Osteocyte (in vitro differentiated cells): Measurements from ENCODE around the gene SLC39A7. TPM values are rescaled to one million over a fixed set of nuclear protein-coding genes. Genes with fewer than 3 reads are reported as not detected.

ENCODE experiments used
- DNase-seq: peaks from one replicate; pipeline ENCODE4 v3.0.0; 2021; ENCODE audit warnings: mixed read lengths; ENCODE audit not compliant: unreplicated experiment; ENCODE audit errors: extremely low spot score
- H3K27ac Mint-ChIP-seq: one replicate; pipeline ENCODE4 v1.8.0; 2021; ENCODE audit warnings: mild to moderate bottlenecking, mixed read lengths; ENCODE audit not compliant: unreplicated experiment
- H3K27me3 Mint-ChIP-seq: one replicate; pipeline ENCODE4 v1.8.0; 2021; ENCODE audit warnings: mixed read lengths; ENCODE audit not compliant: unreplicated experiment
- H3K36me3 Mint-ChIP-seq: one replicate; pipeline ENCODE4 v1.8.0; 2021; ENCODE audit warnings: mixed read lengths; ENCODE audit not compliant: unreplicated experiment
- H3K4me1 Mint-ChIP-seq: one replicate; pipeline ENCODE4 v1.8.0; 2021; ENCODE audit warnings: mixed read lengths; ENCODE audit not compliant: unreplicated experiment
- H3K4me3 Mint-ChIP-seq: one replicate; pipeline ENCODE4 v1.8.0; 2021; ENCODE audit warnings: mild to moderate bottlenecking, moderate library complexity, mixed read lengths; ENCODE audit not compliant: unreplicated experiment
- H3K9me3 Mint-ChIP-seq: one replicate; pipeline ENCODE4 v1.8.0; 2021; ENCODE audit warnings: mixed read lengths; ENCODE audit not compliant: unreplicated experiment
- microRNA-seq: library from miRNA; unstranded; fragments of <30 nt; microRNA quantifications from one replicate; pipeline ENCODE4 v1.1.0, GENCODE V29; 2020; ENCODE audit not compliant: unreplicated experiment
- total RNA-seq: library from RNA; stranded (reverse); gene quantifications from 2 replicates; pipeline ENCODE4 v1.2.1, GENCODE V29; 2021
- TF ChIP-seq, protein P1 (sequence below): fragments of 200-600 bp; sonication (generic); IDR thresholded peaks from 2 replicates; pipeline ENCODE4 v1.5.0; 2021; ENCODE audit warnings: antibody characterized with exemption, mild to moderate bottlenecking, moderate library complexity

The SLC39A7 gene
- total RNA-seq, 1 donor from 2014 or later, result 201 TPM

DNA sequence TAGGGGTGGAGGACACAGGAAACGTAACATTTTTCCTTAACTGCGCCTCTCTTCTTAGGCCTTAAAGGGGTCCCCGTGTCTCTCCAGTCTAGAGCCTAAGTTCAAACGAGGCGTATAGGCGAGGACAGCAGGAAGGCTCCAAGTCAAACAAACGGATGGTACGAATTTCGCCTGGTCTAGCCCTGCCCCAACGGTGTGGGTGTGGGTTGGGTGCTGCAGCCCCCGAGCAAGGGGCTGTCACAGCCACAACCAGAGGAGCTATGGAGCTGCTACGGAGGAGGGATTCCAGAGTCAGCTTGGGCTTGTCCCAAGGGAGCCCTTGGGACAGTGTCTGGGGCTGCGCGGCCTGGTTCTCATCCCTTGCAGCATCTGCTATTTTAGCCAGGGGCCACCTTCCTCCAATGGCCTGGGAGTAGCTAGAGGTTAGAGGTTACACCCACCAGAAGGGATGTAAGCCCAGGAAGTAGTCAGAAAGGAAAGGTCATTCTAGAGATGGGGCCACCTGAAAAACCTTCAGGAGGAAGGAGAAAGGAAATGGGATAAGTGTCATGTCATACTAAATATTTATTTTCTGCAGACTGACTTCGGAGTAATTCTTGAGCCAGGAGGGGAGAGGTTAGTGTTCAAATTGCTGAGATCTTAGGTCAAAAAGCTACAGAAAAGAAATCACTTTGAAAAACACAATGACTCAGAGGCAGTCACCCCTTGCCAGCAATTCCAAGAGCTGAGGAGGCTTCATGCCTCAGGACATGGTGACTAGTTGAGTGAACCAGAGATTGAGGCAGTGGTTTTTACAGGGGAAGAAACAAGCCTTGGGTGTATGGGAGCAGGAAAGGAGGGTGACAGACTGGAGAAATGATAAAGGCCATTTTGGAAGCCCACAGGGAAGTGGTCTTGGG, 49.3 kb downstream of the SLC39A7 start:
- H3K27ac Mint-ChIP-seq, result peak overlapping the region; percentile 99
- no peaks in the 10 kb centered on the region for H3K27me3 Mint-ChIP-seq
- TF ChIP-seq, protein P1, sequence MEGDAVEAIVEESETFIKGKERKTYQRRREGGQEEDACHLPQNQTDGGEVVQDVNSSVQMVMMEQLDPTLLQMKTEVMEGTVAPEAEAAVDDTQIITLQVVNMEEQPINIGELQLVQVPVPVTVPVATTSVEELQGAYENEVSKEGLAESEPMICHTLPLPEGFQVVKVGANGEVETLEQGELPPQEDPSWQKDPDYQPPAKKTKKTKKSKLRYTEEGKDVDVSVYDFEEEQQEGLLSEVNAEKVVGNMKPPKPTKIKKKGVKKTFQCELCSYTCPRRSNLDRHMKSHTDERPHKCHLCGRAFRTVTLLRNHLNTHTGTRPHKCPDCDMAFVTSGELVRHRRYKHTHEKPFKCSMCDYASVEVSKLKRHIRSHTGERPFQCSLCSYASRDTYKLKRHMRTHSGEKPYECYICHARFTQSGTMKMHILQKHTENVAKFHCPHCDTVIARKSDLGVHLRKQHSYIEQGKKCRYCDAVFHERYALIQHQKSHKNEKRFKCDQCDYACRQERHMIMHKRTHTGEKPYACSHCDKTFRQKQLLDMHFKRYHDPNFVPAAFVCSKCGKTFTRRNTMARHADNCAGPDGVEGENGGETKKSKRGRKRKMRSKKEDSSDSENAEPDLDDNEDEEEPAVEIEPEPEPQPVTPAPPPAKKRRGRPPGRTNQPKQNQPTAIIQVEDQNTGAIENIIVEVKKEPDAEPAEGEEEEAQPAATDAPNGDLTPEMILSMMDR, result no peak
- peaks cover 34% of the 10 kb centered on the region for H3K4me1 Mint-ChIP-seq
- H3K36me3 Mint-ChIP-seq, result peaks cover 16% of the 10 kb centered on the region
- H3K4me3 Mint-ChIP-seq, result peak overlapping the region; percentile 85
- DNase-seq, result no peak
- no peaks in the 10 kb centered on the region for H3K9me3 Mint-ChIP-seq

GRCh38 chr6:33250731-33251130, 50.1 kb downstream of the SLC39A7 start:
- peak overlapping the region; percentile 85 for H3K4me3 Mint-ChIP-seq
- TF ChIP-seq, protein P1, result no peak
- H3K9me3 Mint-ChIP-seq, result no peaks in the 10 kb centered on the region
- H3K27ac Mint-ChIP-seq, result peak overlapping the region; percentile 99
- DNase-seq, result no peak
- no peaks in the 10 kb centered on the region for H3K27me3 Mint-ChIP-seq
- H3K4me1 Mint-ChIP-seq, result peaks cover 34% of the 10 kb centered on the region
- H3K36me3 Mint-ChIP-seq, result peaks cover 17% of the 10 kb centered on the region

GRCh38 chr6:33251395-33252012, 50.8 kb downstream of the SLC39A7 start:
- TF ChIP-seq, protein P1, result no peak
- H3K9me3 Mint-ChIP-seq, result no peaks in the 10 kb centered on the region
- DNase-seq, result no peak
- H3K27me3 Mint-ChIP-seq, result no peaks in the 10 kb centered on the region
- H3K4me3 Mint-ChIP-seq, result peak overlapping the region; percentile 51
- peak overlapping the region; percentile 40 for H3K27ac Mint-ChIP-seq
- H3K4me1 Mint-ChIP-seq, result peaks cover 34% of the 10 kb centered on the region
- peaks cover 20% of the 10 kb centered on the region for H3K36me3 Mint-ChIP-seq

DNA sequence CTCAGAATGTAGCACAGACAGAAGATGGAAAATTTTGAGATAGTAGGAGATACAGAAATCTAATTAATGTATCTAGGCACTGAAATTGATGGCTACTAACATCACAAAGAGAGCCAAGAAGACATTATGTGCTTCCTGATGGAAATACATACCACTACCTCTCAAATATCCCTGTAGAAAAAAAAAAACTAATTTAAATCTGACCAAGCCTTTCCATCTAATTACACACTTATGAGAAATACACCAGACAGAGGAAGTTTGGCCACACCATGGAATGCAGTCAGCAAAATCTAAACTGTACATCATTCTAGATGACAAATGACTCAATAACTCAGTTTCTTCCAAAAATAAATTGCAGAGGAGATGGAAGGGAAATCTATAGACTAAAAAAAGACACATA, 52.1 kb downstream of the SLC39A7 start:
- TF ChIP-seq, protein P1, result no peak
- H3K27me3 Mint-ChIP-seq, result no peaks in the 10 kb centered on the region
- peaks cover 34% of the 10 kb centered on the region for H3K4me1 Mint-ChIP-seq
- H3K4me3 Mint-ChIP-seq, result no peak overlapping the region
- H3K9me3 Mint-ChIP-seq, result no peaks in the 10 kb centered on the region
- no peak overlapping the region for H3K27ac Mint-ChIP-seq
- no peak for DNase-seq
- peaks cover 21% of the 10 kb centered on the region for H3K36me3 Mint-ChIP-seq

Small RNA genes lying within 50 kb of the gene (microRNA-seq; reads per million reads assigned to microRNA genes)
- gene MIR219A1, result 3.8 reads per million

Other genes with a start within 250 kb of the SLC39A7 start
- gene HLA-DMA, start 247.8 kb upstream of the SLC39A7 start, total RNA-seq, result 1.3 and 3.0 TPM in 2 replicates
- gene BRD2, start 232.3 kb upstream of the SLC39A7 start, total RNA-seq, result 166 and 168 TPM in 2 replicates
- gene HLA-DOA, start 191.3 kb upstream of the SLC39A7 start, total RNA-seq, result not detected in 2 replicates
- gene HLA-DPA1, start 127.2 kb upstream of the SLC39A7 start, total RNA-seq, result 1.8 and 2.0 TPM in 2 replicates
- gene HLA-DPB1, start 124.9 kb upstream of the SLC39A7 start, total RNA-seq, result 4.7 and 5.5 TPM in 2 replicates
- 2.7 and 3.3 TPM in 2 replicates for gene COL11A2, start 8.4 kb upstream of the SLC39A7 start, total RNA-seq
- gene RXRB, start 202 bp upstream of the SLC39A7 start, total RNA-seq, result 53.1 and 58.3 TPM in 2 replicates
- gene HSD17B8, start 3.8 kb downstream of the SLC39A7 start, total RNA-seq, result 2.4 and 3.5 TPM in 2 replicates
- gene RING1, start 7.6 kb downstream of the SLC39A7 start, total RNA-seq, result 56.6 and 58.8 TPM in 2 replicates
- gene VPS52, start 71.0 kb downstream of the SLC39A7 start, total RNA-seq, result 60.3 and 67.4 TPM in 2 replicates
- 2,180 and 2,216 TPM in 2 replicates for gene RPS18, start 71.2 kb downstream of the SLC39A7 start, total RNA-seq
- gene B3GALT4, start 76.3 kb downstream of the SLC39A7 start, total RNA-seq, result 6.3 and 6.5 TPM in 2 replicates
- gene WDR46, start 88.4 kb downstream of the SLC39A7 start, total RNA-seq, result 59.1 and 63.4 TPM in 2 replicates
- 29.7 and 30.3 TPM in 2 replicates for gene PFDN6, start 88.7 kb downstream of the SLC39A7 start, total RNA-seq
- gene RGL2, start 98.1 kb downstream of the SLC39A7 start, total RNA-seq, result 72.4 and 77.6 TPM in 2 replicates
- gene TAPBP, start 113.2 kb downstream of the SLC39A7 start, total RNA-seq, result 117 and 130 TPM in 2 replicates
- 29.3 and 30.6 TPM in 2 replicates for gene ZBTB22, start 116.9 kb downstream of the SLC39A7 start, total RNA-seq
- gene DAXX, start 122.1 kb downstream of the SLC39A7 start, total RNA-seq, result 30.1 and 30.4 TPM in 2 replicates
- 10.8 and 11.6 TPM in 2 replicates for gene KIFC1, start 191.0 kb downstream of the SLC39A7 start, total RNA-seq
- 50.3 and 53.5 TPM in 2 replicates for gene PHF1, start 210.1 kb downstream of the SLC39A7 start, total RNA-seq
- gene CUTA, start 217.2 kb downstream of the SLC39A7 start, total RNA-seq, result 302 and 325 TPM in 2 replicates
- 30.7 and 34.7 TPM in 2 replicates for gene SYNGAP1, start 219.2 kb downstream of the SLC39A7 start, total RNA-seq